Posterior vena cava (tissue), 2 donors: ENCODE results near the gene ITPRIP. TPM values are rescaled to one million over a fixed set of nuclear protein-coding genes. Genes with fewer than 3 reads are reported as not detected.
A peak's percentile ranks its signal among the peaks of the same experiment; 100 is the strongest.

Source experiments
- DNase-seq: peaks from one replicate; pipeline ENCODE4 v3.0.0-alpha.2; 2020; ENCODE audit warnings: low spot score
- intact Hi-C, 2 donors: fragments of 100-400 bp; cut with DNase I; formaldehyde crosslinking; loops; one replicate each; pipeline versions ENCODE4 v1.14.1 to v1.14.2; 2022 to 2023
- total RNA-seq, 2 donors: library from RNA; stranded (reverse); fragmentation: NEBNext Ultra II Directional; extraction: Animal tissue kit (Norgen Biotek cat#: 25700); gene quantifications; one replicate each; pipeline ENCODE4 v1.2.1, GENCODE V29; 2021
- donor health status: DM: yes; HTN: yes; CAD: no.
- donor health status: DM: yes; HTN: yes; CAD: no.

The ITPRIP gene
- total RNA-seq, 2 donors from 2014 or later = 22.4 to 36.8 TPM

GRCh38 chr10:104299031-104299904 lies 39.0 kb downstream of the ITPRIP start:
- intact Hi-C loops = loop anchor here (5.0 kb wide), 2 partner anchors 38 to 48 kb away; partner anchors contain the start of gene ITPRIP (in 1 of the 2)

GRCh38 chr10:104297697-104298660 lies 40.3 kb downstream of the ITPRIP start:
- no peak for DNase-seq
- intact Hi-C loops = loop anchor here (5.0 kb wide), 2 partner anchors 39 to 49 kb away; partner anchors contain the start of gene ITPRIP (in 1 of the 2)

More at GRCh38 chr10:104299031-104299904, 39.0 kb downstream of the ITPRIP start:
- DNase-seq = no peak

- no peak for DNase-seq
- intact Hi-C loops = loop anchor here (5.0 kb wide), 2 partner anchors 40 to 50 kb away; partner anchors contain the start of gene ITPRIP (in 1 of the 2)
Measured at GRCh38 chr10:104296687-104297436, 41.4 kb downstream of the ITPRIP start.

DNA sequence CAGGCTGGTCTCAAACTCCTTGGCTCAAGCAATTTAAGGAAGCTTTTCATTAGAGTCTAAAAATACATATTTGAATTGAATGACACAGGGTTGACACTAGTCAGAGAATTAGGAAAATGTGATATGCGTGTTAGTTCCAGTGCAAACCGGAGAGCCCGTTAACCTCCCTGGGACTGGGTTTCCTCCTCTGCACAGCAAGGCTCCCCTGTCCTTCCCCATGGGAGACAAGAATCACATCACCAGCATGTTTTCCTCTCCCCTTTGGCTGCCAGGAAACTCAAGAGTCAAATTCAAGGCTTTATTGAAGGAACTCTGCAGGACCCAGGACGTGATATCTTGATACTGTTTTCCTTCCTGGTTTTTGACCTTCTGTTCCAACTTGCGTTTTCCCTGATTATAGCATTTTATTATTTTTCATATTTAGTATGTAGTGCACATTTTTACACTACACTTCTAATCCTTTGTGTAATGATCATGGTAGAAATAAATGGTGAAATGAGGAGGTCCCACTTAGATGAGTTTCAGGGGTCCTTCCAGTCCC lies 44.4 kb downstream of the ITPRIP start:
- intact Hi-C loops = loop anchor here in 1 of 2 donors (5.0 kb wide), 1 partner anchor 58 kb away; the partner anchor contains the start of gene CFAP58
- no peak for DNase-seq

DNA sequence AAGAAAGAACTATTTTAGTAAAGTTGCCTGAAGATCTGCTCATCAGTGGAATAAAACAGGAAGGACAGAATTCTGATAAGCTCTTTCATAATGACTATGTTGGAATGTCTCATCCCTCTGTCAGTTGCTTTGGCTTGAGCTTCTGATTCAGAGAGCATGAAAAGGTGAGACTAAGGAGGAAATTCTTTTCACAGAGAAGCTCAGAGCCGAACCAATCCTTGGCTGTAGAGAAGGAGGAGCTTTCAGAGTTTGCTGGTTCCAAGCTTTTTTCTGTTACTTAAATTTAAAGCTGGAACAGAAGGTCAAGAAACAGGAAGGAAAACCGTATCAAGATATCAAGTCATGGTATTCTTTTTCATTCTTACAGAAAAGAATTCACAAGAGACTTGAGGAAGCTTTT lies 45.3 kb downstream of the ITPRIP start:
- intact Hi-C loops = loop anchor here in 1 of 2 donors (5.0 kb wide), 1 partner anchor 59 kb away; the partner anchor contains the start of gene CFAP58
- DNase-seq = no peak

- intact Hi-C loops = loop anchor here in 1 of 2 donors (5.0 kb wide), 1 partner anchor 61 kb away; the partner anchor contains the start of gene CFAP58
- DNase-seq = peak; percentile 98
Measured at GRCh38 chr10:104291439-104291951, 46.8 kb downstream of the ITPRIP start.

DNA sequence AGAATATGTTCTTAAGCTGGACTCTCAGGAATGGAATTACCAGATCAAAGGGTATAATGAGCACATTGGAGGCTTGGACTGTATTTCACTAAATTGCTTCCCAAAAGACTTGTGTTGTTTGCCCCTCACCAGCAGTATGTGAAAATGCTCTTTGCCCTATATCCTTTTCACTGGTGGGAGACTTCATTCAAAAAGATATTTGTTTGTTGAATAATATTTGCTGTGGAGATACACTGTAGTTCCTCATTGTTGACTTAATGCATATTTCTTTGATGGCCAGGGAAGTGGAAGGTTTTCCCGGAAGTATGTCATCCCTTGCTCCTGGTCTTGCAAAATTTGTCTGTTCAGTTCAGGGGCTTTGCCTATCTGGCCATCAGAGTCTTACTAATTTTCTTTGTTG lies 49.9 kb downstream of the ITPRIP start:
- intact Hi-C loops = no loop called here
- DNase-seq = no peak

DNA sequence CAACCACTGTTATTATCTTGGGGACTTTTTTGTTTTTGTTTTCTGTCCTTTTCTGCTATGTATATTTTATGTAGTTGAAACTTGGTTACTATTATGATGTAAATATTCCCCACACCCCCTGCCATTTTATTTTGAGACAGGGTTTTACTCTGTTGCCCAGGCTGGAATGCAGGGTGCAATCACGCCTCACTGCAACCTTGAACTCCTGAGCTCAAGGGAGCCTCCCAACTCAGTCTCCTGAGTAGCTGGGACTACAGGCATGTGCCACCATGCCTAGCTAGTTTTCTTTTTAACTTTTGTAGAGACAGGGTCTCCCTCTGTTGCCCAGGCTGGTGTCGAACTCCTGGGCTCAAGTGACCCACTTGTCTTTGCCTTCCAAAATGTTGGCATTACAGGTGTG lies 51.3 kb downstream of the ITPRIP start:
- no peak for DNase-seq
- intact Hi-C loops = no loop called here

GRCh38 chr10:104284846-104285245 lies 53.4 kb downstream of the ITPRIP start:
- intact Hi-C loops = no loop called here
- DNase-seq = no peak

GRCh38 chr10:104281694-104282093 lies 56.6 kb downstream of the ITPRIP start:
- intact Hi-C loops = no loop called here
- no peak for DNase-seq

DNA sequence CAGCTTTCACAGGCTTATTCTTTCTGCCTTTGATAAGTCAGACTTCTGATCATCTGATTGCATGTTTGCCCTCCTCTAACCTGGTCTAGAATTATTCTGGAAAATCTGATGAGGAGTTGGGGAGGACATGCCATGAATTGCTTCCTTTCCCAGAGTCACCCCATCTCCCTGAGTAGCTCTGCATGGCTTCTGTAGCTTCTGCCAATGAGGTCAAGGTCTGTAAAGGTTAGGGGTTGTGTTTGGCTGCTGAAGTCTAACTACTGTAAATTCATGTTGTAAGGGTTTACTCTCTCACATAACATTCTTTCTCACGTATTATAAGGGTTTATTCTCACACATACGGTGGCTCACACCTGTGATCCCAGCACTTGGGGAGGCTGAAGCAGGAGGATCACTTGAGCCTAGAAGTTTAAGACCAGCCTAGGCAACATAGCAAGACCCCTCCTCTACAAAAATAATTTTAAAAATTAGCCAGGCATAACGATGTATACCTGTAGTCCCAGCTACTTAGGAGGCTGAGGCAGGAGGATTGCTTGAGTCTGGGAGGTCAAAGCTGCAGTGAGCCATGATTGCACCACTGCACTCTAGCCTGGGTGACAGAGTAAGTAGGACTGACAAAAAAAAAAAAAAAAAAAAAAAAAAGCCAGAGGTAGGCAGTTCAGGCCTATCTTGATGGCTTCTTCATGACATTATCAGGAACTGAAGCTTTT lies 58.6 kb downstream of the ITPRIP start:
- DNase-seq = no peak
- intact Hi-C loops = no loop called here

- intact Hi-C loops = no loop called here
- DNase-seq = no peak
Measured at GRCh38 chr10:104277785-104278184, 60.5 kb downstream of the ITPRIP start.

DNA sequence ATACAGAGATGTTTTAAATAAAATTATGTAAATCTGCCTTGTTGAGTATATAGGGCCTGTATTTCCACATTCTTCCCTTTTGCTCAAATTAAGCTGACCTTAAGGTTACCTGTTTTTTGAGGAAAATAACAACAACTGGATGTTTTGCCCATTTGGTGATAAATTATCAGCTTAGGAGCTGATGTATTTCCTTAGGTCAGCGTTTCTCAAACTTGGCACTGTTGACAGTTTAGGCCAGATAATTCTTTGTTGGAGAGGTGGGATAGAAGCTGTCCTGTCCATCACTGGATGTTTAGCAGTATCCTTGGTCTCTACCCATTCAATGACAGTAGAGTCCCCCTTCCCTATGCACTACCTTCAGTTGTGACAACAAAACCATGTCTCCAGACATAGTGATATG lies 62.1 kb downstream of the ITPRIP start:
- intact Hi-C loops = no loop called here
- DNase-seq = no peak

DNA sequence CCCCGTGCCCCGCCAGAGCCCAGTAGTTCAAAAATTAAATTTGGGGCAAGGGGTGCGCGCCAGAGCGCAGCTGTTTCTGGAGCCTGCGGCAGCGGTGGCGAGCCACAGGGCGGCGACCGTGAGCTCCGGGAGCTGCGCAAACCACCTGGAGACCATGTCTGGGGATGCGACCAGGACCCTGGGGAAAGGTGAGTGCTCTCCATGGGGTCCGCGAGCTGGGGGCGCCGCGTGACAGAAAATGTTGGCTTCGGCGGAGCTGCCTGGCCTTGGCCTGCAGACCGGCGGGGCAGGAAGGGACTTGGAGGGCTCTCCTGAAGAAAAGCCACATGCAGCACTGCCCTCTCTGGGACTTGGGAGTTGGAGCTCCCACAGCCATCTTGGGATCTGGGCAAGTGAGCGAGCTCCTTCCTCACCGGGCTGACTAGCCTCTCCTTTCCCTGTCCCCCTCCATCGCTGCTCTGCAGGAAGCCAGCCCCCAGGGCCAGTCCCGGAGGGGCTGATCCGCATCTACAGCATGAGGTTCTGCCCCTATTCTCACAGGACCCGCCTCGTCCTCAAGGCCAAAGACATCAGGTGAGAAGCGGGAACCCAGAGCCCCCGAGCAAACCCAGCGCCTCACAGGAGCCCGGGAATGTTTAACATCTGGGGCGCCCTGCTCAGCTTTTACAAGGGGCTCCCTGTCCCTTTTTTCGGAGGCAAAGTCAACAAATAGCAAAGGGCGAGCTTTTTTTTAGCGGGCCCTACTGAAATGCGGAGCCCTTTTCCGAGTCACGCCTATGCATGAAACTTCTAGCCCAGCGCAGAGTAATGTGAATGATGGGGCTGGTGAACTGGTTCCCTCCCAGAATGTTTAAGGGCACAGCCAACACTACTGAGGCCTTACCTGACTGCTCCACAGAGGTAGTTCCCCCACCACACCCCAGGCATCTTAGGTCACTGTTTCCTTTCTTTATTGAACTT lies 63.2 kb downstream of the ITPRIP start:
- intact Hi-C loops = no loop called here
- DNase-seq = peak; percentile 83

DNA sequence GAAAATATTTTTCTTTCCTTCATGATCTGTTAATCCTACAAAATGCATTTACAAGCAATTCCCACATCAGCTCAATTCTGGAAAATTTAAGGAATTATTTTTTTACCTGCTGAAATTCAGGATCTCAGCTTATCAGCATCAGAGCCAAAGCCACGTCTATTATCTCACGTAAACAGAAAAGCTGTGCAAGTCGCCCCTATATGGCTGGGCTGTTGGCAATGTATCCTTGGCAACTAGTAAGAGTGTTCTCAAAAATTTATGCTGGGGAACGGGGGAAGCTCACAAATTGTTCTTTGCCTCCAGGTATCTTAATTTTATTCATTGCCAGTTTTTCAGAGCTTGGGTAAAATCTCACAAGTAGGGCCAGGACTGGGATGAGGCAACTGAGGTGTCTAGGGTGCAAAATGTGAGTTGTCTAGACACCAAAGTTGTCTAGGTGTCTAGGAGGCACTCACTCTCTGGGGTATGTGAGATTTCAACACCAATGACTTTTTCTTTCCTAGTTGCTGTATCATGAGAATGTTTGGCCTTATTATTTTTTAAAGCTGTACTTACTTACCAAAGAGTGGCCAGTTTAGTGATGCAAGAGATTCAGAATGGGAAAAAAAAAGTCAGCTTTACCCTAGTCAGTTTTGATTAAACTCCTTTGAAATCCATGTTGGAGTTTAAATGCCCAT lies 64.2 kb downstream of the ITPRIP start:
- intact Hi-C loops = no loop called here
- no peak for DNase-seq

DNA sequence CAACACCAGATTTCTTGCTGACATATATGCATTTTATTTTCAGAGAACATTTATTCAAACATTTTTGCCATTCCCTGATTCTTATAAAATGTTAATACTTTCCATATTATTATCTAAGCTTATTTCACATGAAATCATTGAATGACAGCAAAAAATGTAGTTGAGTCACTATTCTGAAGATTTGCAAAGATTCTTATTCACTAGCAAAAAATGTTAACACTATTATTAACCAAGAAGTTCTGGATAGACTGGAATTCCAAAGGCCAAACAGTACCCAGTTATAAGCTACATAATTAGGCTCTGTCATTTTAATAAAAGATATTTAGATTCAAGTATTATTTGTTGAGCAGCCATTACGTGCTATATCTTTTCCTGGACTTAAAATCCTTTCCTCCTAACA lies 65.0 kb downstream of the ITPRIP start:
- no peak for DNase-seq
- intact Hi-C loops = no loop called here
